Subcutaneous adipose tissue (tissue), 4 donors: ENCODE measurements around the gene ZNF467. TPM values are rescaled to one million over a fixed set of nuclear protein-coding genes. Genes with fewer than 3 reads are reported as not detected.

Source experiments
- total RNA-seq, 4 donors: library from RNA; depleted of rRNA; stranded (reverse); fragments of >200 nt; gene quantifications; one replicate each; pipeline ENCODE4 v1.1.0, GENCODE V29; 2016
- TF ChIP-seq, protein P1 (sequence below): fragments of 450-650 bp; IDR thresholded peaks from one replicate; pipeline ENCODE4 v1.5.1; 2016; ENCODE audit warnings: low read depth, mild to moderate bottlenecking, control low read depth, antibody characterized with exemption, moderate library complexity

Gene ZNF467
- total RNA-seq, 4 donors from 2014 or later = 3.6 to 21.5 (median 4.6) TPM

DNA sequence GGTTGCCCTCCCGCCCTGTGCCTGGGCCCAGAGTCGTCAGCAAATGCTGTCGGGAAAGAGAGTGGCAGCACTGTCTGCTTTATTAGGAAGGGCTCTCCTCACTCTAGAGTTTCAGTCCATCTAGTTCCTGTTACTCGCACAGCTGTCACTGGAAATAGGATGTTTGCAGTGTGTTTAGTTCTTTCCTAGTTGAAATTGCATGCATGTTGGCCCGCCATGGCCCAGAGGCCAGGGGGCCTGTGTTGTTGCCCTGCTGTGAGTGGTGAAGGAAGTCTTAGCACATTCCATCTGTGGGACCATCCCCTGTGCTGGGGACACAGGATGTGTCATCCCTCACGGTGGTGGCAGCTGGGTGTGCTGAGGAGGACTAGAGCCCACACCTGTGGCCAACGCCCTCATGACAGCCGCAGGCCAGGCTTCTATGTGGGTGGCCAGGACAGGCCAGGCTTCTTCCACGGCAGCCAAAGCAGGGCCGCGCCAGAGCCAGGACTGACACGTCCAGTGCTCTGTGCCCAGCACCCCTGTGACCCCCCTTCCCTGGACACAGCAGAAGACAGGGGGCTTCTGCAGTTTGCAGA is 45.4 kb downstream of the ZNF467 start:
- TF ChIP-seq, protein P1, sequence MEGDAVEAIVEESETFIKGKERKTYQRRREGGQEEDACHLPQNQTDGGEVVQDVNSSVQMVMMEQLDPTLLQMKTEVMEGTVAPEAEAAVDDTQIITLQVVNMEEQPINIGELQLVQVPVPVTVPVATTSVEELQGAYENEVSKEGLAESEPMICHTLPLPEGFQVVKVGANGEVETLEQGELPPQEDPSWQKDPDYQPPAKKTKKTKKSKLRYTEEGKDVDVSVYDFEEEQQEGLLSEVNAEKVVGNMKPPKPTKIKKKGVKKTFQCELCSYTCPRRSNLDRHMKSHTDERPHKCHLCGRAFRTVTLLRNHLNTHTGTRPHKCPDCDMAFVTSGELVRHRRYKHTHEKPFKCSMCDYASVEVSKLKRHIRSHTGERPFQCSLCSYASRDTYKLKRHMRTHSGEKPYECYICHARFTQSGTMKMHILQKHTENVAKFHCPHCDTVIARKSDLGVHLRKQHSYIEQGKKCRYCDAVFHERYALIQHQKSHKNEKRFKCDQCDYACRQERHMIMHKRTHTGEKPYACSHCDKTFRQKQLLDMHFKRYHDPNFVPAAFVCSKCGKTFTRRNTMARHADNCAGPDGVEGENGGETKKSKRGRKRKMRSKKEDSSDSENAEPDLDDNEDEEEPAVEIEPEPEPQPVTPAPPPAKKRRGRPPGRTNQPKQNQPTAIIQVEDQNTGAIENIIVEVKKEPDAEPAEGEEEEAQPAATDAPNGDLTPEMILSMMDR = no peak

DNA sequence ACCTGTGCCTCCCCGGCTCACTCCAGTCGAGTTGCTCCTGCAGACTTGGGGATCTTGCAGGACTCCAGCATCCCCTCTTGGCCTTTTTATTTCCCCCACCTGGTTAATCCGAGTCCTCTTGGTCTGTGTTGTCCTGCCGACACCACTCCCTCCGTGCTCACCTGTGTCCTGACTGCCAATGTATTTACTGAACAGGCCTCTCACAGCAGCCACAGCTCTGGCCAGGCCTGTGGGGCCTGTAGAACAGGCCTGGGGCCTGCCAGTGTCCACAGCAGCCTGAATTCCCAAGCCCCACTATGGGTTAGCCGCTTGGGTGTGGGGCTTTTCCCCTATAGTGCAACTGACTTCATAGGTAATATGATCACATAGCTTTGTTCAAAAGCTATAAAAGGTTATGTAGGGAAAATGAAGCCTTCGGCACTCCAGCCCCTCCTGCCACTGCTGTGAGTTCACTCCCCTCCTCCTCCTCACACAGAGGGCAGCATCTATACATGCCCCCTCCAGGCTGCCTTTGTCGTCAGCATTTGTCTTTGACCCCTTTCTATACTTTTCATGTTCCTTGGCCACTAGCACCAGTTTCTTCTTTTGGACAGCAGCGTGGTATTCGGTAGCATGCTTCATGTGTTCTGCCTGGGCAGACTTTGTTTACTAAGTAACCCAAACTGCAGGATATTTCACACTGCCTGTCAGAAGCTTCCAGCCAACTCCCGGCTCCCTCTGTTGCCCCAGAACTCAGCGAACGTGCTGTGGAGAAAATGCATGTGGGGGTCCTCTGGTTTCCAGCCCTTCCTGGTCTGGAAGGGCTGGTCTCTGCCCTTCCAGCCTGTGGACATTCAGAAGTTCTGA is 46.1 kb downstream of the ZNF467 start:
- TF ChIP-seq, protein P1 = no peak

DNA sequence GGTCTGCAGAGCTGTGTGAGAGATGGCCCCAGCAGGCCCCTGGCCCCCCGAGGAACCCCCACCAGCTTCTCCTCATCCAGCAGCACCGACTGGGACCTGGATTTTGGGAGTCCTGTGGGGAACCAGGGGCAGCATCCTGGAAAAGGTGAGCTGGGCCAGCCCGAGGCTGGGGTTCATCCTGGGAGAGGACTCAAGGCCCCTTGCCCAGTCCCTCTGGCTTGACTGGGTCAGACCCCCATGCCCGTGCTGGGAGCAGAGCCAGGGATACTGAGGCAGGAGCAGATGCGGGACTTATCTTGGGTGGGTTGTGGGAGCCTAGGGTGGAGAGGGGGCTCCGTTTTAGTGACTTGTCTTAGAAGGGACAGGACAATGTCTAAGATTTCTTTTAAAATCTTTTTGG is 47.5 kb downstream of the ZNF467 start:
- TF ChIP-seq, protein P1 = no peak

DNA sequence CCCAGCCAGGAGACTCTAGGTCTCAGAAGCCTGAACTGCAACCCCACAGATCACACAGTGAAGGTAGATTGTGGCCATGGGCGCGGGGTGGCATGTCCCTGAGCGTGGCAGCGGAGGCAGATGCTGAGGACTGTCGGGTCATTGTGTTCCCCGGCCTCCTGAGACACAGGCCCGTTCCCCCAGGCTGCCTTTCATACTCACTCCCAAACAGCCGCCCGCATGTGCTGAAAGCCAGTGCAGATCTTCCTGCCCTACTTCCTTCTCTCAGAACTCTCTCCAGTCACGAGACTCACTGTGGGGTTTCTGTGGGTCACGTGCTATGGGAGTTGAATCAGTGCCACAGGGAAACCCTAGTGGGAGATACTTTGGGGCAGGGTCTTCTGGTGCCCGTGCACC is 48.0 kb downstream of the ZNF467 start:
- TF ChIP-seq, protein P1 = no peak

DNA sequence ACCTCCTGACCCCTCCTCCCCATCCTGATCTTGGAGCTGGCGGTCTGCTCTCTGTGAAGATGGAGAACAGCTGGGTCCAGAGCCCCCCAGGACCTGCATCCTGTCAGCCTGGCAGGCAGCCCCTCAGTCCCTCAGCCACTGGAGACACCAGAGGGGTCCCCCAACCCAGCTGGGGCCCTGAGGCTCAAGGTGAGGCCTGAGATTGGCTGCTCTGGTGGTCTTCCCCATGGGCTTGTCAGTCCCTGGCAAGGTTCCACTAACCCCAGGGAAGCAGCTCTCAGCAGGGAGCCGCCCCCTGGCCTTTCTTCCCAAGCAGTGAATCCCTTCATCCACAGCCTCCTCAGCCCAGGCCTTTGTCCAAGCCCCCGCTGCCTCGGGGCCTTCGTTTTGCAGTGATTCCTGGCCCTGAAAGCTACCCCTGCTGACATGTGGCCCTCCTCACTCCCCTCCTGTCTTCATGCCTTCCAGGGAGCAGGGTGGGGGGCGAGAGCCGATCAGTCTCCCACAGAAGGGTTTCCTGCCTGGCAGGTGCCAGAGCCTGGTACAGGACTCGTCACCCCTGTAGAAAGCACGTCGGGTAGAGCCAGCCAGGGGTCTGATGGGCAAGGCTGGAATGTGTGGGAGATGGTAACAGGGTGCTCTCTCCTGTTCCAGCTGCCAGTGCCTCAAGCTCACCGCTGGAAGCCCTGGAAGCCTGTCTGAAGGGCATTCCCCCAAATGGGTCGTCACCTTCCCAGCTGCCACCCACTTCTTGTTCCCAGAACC is 48.5 kb downstream of the ZNF467 start:
- TF ChIP-seq, protein P1 = no peak

DNA sequence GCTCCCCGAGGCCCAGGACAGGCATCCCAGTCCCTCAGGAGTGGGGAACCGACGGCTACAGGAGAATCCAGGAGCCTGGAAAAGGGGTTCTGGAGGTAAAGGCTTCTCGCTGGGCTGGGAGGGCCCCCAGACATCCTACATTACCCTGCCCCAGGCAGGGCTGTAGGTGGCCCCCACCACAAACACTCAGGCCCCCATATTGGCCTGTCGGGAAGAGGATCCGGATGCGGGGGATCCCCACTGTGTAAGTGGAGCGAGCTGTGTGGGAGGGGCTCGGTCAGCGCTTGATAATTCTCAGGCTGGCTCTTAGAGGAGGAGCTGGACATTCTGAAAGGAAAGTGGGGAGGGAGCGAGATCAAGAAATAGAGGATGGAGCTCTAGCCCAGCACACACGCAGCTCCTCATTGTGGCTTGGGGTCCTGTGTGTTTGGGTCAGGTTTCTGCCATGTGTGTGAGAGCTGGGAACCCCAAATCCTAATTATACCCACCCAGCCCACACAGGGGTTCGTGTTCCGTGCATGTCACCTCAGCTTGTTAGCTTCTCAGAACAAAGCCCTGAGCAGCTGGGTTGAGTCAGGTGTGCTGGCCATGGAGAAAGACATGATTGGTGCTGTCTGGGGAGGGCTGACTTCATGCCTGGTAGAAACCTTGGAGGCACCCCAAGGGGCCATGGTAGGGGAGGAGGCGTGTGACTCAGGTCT is 49.4 kb downstream of the ZNF467 start:
- TF ChIP-seq, protein P1 = no peak
